A673 (cell line): ENCODE results near the gene UPF1. TPM values are rescaled to one million over a fixed set of nuclear protein-coding genes. Genes with fewer than 3 reads are reported as not detected.
A peak's percentile ranks its signal among the peaks of the same experiment; 100 is the strongest.
"Not testable (repeated sequence)": the region's sequence is repeated elsewhere in the genome, so short reads cannot be mapped to it uniquely, and the experiment has no call there.

ENCODE experiments used
- BruUV-seq: library from RNA; stranded (reverse); fragments of 400-500 nt; replicated peaks from 2 replicates; lab custom pipeline; 2021; lab: Mats Ljungman, UMichigan
- CTCF ChIA-PET: fragments of 300-600 bp; sonication (Branson Sonifier 250); formaldehyde crosslinking; loops from one replicate; lab custom pipeline; 2022; ENCODE audit warnings: antibody characterized with exemption; lab: Charles Lee
- POLR2A ChIA-PET: fragments of 300-600 bp; sonication (Branson Sonifier 250); formaldehyde crosslinking; loops from one replicate; lab custom pipeline; 2022; ENCODE audit warnings: antibody characterized with exemption; ENCODE audit not compliant: low non-redundant PET; lab: Charles Lee
- DNase-seq: peaks from one replicate; pipeline ENCODE4 v3.0.0-alpha.2; 2015; ENCODE audit warnings: low spot score
- H3K27ac ChIP-seq: fragments of 200-600 bp; sonication (generic); 2 replicates; pipeline ENCODE4 v1.5.1; 2016; ENCODE audit warnings: mixed run types, low read depth, mild to moderate bottlenecking, mixed read lengths, antibody characterized with exemption, low read length; ENCODE audit not compliant: poor library complexity, severe bottlenecking
- H3K27me3 ChIP-seq: fragments of 200-600 bp; sonication (generic); replicated peaks from 2 replicates; pipeline ENCODE4 v1.6.1; 2017; ENCODE audit warnings: mixed run types, low read depth, mild to moderate bottlenecking, mixed read lengths, antibody characterized with exemption, low read length; ENCODE audit not compliant: insufficient read depth, poor library complexity
- H3K36me3 ChIP-seq: fragments of 200-600 bp; sonication (generic); 2 replicates; pipeline ENCODE4 v1.6.1; 2016; ENCODE audit warnings: mixed run types, mild to moderate bottlenecking, mixed read lengths, antibody characterized with exemption, low read length; ENCODE audit not compliant: insufficient read depth, poor library complexity, severe bottlenecking
- H3K4me1 ChIP-seq: fragments of 200-600 bp; sonication (generic); 2 replicates; pipeline ENCODE4 v1.6.1; 2017; ENCODE audit warnings: mixed run types, mild to moderate bottlenecking, mixed read lengths, antibody characterized with exemption, low read length; ENCODE audit not compliant: insufficient read depth, poor library complexity, severe bottlenecking
- H3K4me3 ChIP-seq: fragments of 200-600 bp; sonication (generic); 2 replicates; pipeline ENCODE4 v1.5.1; 2016; ENCODE audit warnings: low read depth, mixed run types, mild to moderate bottlenecking, mixed read lengths, low read length; ENCODE audit not compliant: poor library complexity, severe bottlenecking
- H3K9me3 ChIP-seq: fragments of 200-600 bp; sonication (generic); 2 replicates; pipeline ENCODE4 v1.6.1; 2016; ENCODE audit warnings: mixed run types, low read depth, mild to moderate bottlenecking, mixed read lengths, antibody characterized with exemption, low read length; ENCODE audit not compliant: poor library complexity, severe bottlenecking
- EZH2 ChIP-seq: fragments of 200-600 bp; sonication (generic); IDR thresholded peaks from 2 replicates; pipeline ENCODE4 v1.6.1; 2017; ENCODE audit warnings: borderline replicate concordance, low read depth, mild to moderate bottlenecking, mixed read lengths, antibody characterized with exemption, low read length; ENCODE audit not compliant: poor library complexity, severe bottlenecking
- intact Hi-C: fragments of 100-400 bp; cut with micrococcal nuclease; formaldehyde crosslinking; loops from one replicate; pipeline ENCODE4 v1.10.0; 2022; ENCODE audit not compliant: unreplicated experiment
- total RNA-seq: library from RNA; stranded (reverse); gene quantifications from 2 replicates; pipeline ENCODE4 v1.2.3, GENCODE V29; 2021
- TF ChIP-seq, protein P1 (sequence below): fragments of 300-800, 200-600 bp; sonication (generic); conservative IDR thresholded peaks from 2 replicates; pipeline ENCODE4 v1.5.1; 2017; ENCODE audit warnings: low read depth, mild to moderate bottlenecking, antibody characterized with exemption, low read length, moderate library complexity, mixed read lengths

Gene UPF1
- total RNA-seq, 1 experiment from 2014 or later: 83.8 TPM

DNA sequence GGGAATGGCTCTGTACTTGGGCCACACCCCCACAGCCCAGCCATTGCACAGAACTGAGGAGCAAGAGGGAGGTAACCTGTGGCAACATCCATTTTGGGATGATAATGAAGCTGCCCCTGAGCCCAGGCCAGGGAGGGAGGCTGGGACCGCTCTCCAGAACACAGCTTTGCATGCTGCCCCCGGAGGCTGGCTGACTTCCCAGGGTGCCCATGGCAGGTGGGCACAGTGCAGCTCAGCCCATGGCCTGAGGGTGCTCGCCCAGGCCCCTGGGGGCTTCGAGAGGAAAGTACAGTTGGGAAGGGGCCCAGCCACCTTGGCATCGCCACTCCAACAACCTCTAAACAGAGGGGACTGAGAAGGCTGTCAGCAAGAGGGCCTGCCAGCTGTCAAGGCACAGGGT is 81.7 kb downstream of the UPF1 start:
- BruUV-seq: no TSS peak
- intact Hi-C loops: loop anchor here (10.0 kb wide), 1 partner anchor 449 kb away; no protein-coding TSS in a partner anchor
- Histone ChIP-seq H3K4me1 (no peaks in the 10 kb centered on the region), H3K9me3 (no peaks in the 10 kb centered on the region), H3K27me3 (no peaks in the 10 kb centered on the region), H3K27ac (no peak overlapping the region), H3K4me3 (no peak overlapping the region), H3K36me3 (peaks cover 18% of the 10 kb centered on the region)
- no peak for DNase-seq
- ChIA-PET POLR2A (no interaction called here), CTCF (no interaction called here)
- TF ChIP-seq, protein P1, sequence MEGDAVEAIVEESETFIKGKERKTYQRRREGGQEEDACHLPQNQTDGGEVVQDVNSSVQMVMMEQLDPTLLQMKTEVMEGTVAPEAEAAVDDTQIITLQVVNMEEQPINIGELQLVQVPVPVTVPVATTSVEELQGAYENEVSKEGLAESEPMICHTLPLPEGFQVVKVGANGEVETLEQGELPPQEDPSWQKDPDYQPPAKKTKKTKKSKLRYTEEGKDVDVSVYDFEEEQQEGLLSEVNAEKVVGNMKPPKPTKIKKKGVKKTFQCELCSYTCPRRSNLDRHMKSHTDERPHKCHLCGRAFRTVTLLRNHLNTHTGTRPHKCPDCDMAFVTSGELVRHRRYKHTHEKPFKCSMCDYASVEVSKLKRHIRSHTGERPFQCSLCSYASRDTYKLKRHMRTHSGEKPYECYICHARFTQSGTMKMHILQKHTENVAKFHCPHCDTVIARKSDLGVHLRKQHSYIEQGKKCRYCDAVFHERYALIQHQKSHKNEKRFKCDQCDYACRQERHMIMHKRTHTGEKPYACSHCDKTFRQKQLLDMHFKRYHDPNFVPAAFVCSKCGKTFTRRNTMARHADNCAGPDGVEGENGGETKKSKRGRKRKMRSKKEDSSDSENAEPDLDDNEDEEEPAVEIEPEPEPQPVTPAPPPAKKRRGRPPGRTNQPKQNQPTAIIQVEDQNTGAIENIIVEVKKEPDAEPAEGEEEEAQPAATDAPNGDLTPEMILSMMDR: no peak

DNA sequence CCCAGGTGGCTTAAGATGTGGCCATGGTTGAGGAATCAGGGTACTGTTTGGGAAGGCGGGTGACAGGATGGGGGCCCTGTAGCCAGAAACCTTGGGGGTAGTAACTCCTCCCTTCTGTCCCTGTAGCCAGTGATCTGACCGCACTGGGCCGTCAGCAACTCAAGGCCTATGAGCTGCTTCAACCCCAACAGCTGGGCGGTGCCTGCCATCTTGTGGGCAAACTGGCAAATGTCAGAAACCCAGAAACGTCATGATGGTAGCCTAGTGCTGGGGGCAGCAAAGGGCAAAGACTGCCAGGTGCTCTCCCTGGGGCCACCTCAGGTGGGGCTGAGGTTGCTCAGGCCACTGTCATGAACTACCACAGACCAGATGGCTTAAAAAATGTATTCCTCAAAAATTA is 83.9 kb downstream of the UPF1 start:
- Histone ChIP-seq H3K27me3 (no peaks in the 10 kb centered on the region), H3K9me3 (no peaks in the 10 kb centered on the region), H3K4me1 (peaks cover 6% of the 10 kb centered on the region), H3K36me3 (peaks cover 18% of the 10 kb centered on the region), H3K27ac (no peak overlapping the region), H3K4me3 (no peak overlapping the region)
- BruUV-seq: no TSS peak
- TF ChIP-seq, protein P1: peak; percentile 58
- no peak for TF ChIP-seq EZH2
- POLR2A ChIA-PET: no interaction called here
- CTCF ChIA-PET: no interaction called here
- intact Hi-C loops: loop anchor here (5.0 to 10.0 kb wide), 2 partner anchors 323 to 451 kb away; no protein-coding TSS in a partner anchor
- peak; percentile 68 for DNase-seq

DNA sequence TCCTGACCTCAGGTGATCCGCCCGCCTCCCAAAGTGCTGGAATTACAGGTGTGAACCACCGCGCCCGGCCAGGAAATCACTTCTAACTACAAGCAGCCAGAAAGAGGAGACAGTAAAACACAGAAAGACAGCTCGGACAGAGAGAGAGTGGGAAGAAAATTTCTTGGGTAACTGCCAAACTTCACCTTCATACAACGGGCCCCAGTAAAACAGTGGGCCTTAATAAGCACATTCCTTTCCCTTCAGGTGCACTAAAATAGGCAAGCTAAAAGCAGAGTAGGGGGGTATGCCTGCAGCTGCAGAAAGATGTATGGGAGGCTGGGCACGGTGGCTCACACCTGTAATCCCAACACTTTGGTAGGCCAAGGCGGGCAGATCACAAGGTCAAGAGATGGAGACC is 85.8 kb downstream of the UPF1 start:
- intact Hi-C loops: loop anchor here (5.0 to 10.0 kb wide), 2 partner anchors 325 to 453 kb away; no protein-coding TSS in a partner anchor
- H3K27ac ChIP-seq, H3K9me3 ChIP-seq, BruUV-seq, H3K27me3 ChIP-seq, POLR2A ChIA-PET, CTCF ChIA-PET, DNase-seq, H3K4me1 ChIP-seq: not testable (repeated sequence)
- Histone ChIP-seq H3K4me3 (peak overlapping the region; percentile 77), H3K36me3 (peaks cover 24% of the 10 kb centered on the region)

Other genes starting within 250 kb of the UPF1 start
- 61.4 and 74.9 TPM in 2 replicates for gene REX1BD, start 243.2 kb upstream of the UPF1 start, total RNA-seq
- 192 and 305 TPM in 2 replicates for gene CRLF1, start 225.2 kb upstream of the UPF1 start, total RNA-seq
- 9.3 and 18.0 TPM in 2 replicates for gene TMEM59L, start 219.1 kb upstream of the UPF1 start, total RNA-seq
- 16.3 and 16.8 TPM in 2 replicates for gene KLHL26, start 194.9 kb upstream of the UPF1 start, total RNA-seq
- 18.1 and 20.3 TPM in 2 replicates for gene CRTC1, start 148.3 kb upstream of the UPF1 start, total RNA-seq
- not detected in 2 replicates for gene COMP, start 40.7 kb upstream of the UPF1 start, total RNA-seq
- 10.0 and 11.4 TPM in 2 replicates for gene CERS1, start 64.2 kb downstream of the UPF1 start, total RNA-seq
- 244 and 267 TPM in 2 replicates for gene COPE, start 87.4 kb downstream of the UPF1 start, total RNA-seq
- 61.1 and 68.8 TPM in 2 replicates for gene DDX49, start 87.8 kb downstream of the UPF1 start, total RNA-seq
- 23.9 and 31.0 TPM in 2 replicates for gene HOMER3, start 109.3 kb downstream of the UPF1 start, total RNA-seq
- 120 and 136 TPM in 2 replicates for gene SUGP2, start 201.6 kb downstream of the UPF1 start, total RNA-seq
- 59.5 and 62.7 TPM in 2 replicates for gene ARMC6, start 201.6 kb downstream of the UPF1 start, total RNA-seq
- 3.5 and 4.5 TPM in 2 replicates for gene SLC25A42, start 232.0 kb downstream of the UPF1 start, total RNA-seq